H9 (cell line): ENCODE data around the gene SAFB. TPM values are rescaled to one million over a fixed set of nuclear protein-coding genes. Genes with fewer than 3 reads are reported as not detected.

ENCODE experiments used
- DNase-seq: peaks from one replicate; pipeline ENCODE4 v3.0.0-alpha.2; 2017
- H2AFZ ChIP-seq: one replicate; pipeline ENCODE4 v1.6.1; 2013; ENCODE audit warnings: mild to moderate bottlenecking, low read length, control low read depth, moderate library complexity
- H2AK5ac ChIP-seq: 2 replicates; pipeline ENCODE4 v1.6.1; 2013; ENCODE audit warnings: low read length, control low read depth, mixed read lengths; ENCODE audit not compliant: insufficient read length
- H2BK120ac ChIP-seq: one replicate; pipeline ENCODE4 v1.6.1; 2013; ENCODE audit warnings: low read depth, mild to moderate bottlenecking, low read length, control low read depth, inconsistent platforms; ENCODE audit not compliant: poor library complexity, severe bottlenecking
- H2BK12ac ChIP-seq: 2 replicates; pipeline ENCODE4 v1.6.1; 2013; ENCODE audit warnings: low read length, control low read depth, mixed read lengths, low read depth; ENCODE audit not compliant: insufficient read length
- H2BK15ac ChIP-seq: 2 replicates; pipeline ENCODE4 v1.6.1; 2013; ENCODE audit warnings: low read depth, low read length, control low read depth
- H2BK20ac ChIP-seq: one replicate; pipeline ENCODE4 v1.6.1; 2013; ENCODE audit warnings: low read depth, mild to moderate bottlenecking, low read length, control low read depth, inconsistent platforms; ENCODE audit not compliant: poor library complexity, severe bottlenecking
- H2BK5ac ChIP-seq: 2 replicates; pipeline ENCODE4 v1.6.1; 2013; ENCODE audit warnings: low read length, control low read depth, mixed read lengths; ENCODE audit not compliant: insufficient read length
- H3K14ac ChIP-seq: 2 replicates; pipeline ENCODE4 v1.6.1; 2013; ENCODE audit warnings: low read length, control low read depth; ENCODE audit not compliant: insufficient read depth
- H3K18ac ChIP-seq: 2 replicates; pipeline ENCODE4 v1.6.1; 2013; ENCODE audit warnings: low read depth, mild to moderate bottlenecking, mixed read lengths, low read length, control low read depth; ENCODE audit not compliant: insufficient read length
- H3K23ac ChIP-seq: 2 replicates; pipeline ENCODE4 v1.6.1; 2013; ENCODE audit warnings: low read length, control low read depth, mixed read lengths, low read depth; ENCODE audit not compliant: insufficient read length
- H3K23me2 ChIP-seq: 2 replicates; pipeline ENCODE4 v1.6.1; 2013; ENCODE audit warnings: low read depth, mild to moderate bottlenecking, mixed read lengths, low read length, control low read depth; ENCODE audit not compliant: insufficient read length, poor library complexity, severe bottlenecking
- H3K27ac ChIP-seq: 2 replicates; pipeline ENCODE4 v1.5.1; 2013; ENCODE audit warnings: low read length, control low read depth, mixed read lengths, low read depth; ENCODE audit not compliant: insufficient read length
- H3K27me3 ChIP-seq: 2 replicates; pipeline ENCODE4 v1.6.1; 2013; ENCODE audit warnings: low read length, control low read depth, inconsistent platforms; ENCODE audit not compliant: insufficient read depth
- H3K4ac ChIP-seq: 2 replicates; pipeline ENCODE4 v1.6.1; 2013; ENCODE audit warnings: low read depth, mild to moderate bottlenecking, control low read depth, inconsistent platforms, low read length, moderate library complexity
- H3K4me1 ChIP-seq: 2 replicates; pipeline ENCODE4 v1.6.1; 2013; ENCODE audit warnings: low read length, control low read depth, inconsistent platforms; ENCODE audit not compliant: insufficient read depth
- H3K4me2 ChIP-seq: 2 replicates; pipeline ENCODE4 v1.6.1; 2013; ENCODE audit warnings: low read length, control low read depth, mixed read lengths; ENCODE audit not compliant: insufficient read length, insufficient read depth
- H3K56ac ChIP-seq: 2 replicates; pipeline ENCODE4 v1.6.1; 2013; ENCODE audit warnings: low read depth, mild to moderate bottlenecking, mixed read lengths, low read length, control low read depth; ENCODE audit not compliant: insufficient read length
- H3K79me1 ChIP-seq: 2 replicates; pipeline ENCODE4 v1.6.1; 2013; ENCODE audit warnings: low read depth, mild to moderate bottlenecking, moderate library complexity, low read length, control low read depth, inconsistent platforms; ENCODE audit not compliant: insufficient read depth, poor library complexity, severe bottlenecking
- H3K79me2 ChIP-seq: 2 replicates; pipeline ENCODE4 v1.6.1; 2013; ENCODE audit warnings: low read length, control low read depth, inconsistent platforms; ENCODE audit not compliant: insufficient read depth
- H3K9ac ChIP-seq: 2 replicates; pipeline ENCODE4 v1.6.1; 2013; ENCODE audit warnings: low read length, control low read depth, mixed read lengths; ENCODE audit not compliant: insufficient read length; ENCODE audit errors: extremely low read depth
- H3K9me3 ChIP-seq: one replicate; pipeline ENCODE4 v1.6.1; 2013; ENCODE audit warnings: low read depth, low read length, inconsistent platforms; ENCODE audit not compliant: control insufficient read depth
- H3T11ph ChIP-seq: one replicate; pipeline ENCODE4 v1.6.1; 2013; ENCODE audit warnings: mild to moderate bottlenecking, low read length, control low read depth, inconsistent platforms
- H4K20me1 ChIP-seq: one replicate; pipeline ENCODE4 v1.6.1; 2013; ENCODE audit not compliant: control insufficient read depth, insufficient read length, insufficient read depth
- H4K5ac ChIP-seq: 2 replicates; pipeline ENCODE4 v1.6.1; 2013; ENCODE audit warnings: low read depth, mild to moderate bottlenecking, mixed read lengths, low read length, control low read depth; ENCODE audit not compliant: insufficient read length
- H4K8ac ChIP-seq: replicated peaks from 2 replicates; pipeline ENCODE4 v1.6.1; 2013; ENCODE audit warnings: low read length, control low read depth, mixed read lengths, low read depth; ENCODE audit not compliant: insufficient read length
- H4K91ac ChIP-seq: 2 replicates; pipeline ENCODE4 v1.6.1; 2013; ENCODE audit warnings: low read depth, mild to moderate bottlenecking, moderate library complexity, mixed read lengths, low read length, control low read depth; ENCODE audit not compliant: insufficient read length
- H3K27ac Mint-ChIP-seq, 3 experiments: 2 replicates in 2 of 3; 3 replicates in 1 of 3; pipeline ENCODE4 v1.8.0; 2020 to 2021; ENCODE audit warnings: mixed read lengths in 3 of 3, mild to moderate bottlenecking in 1 of 3, moderate library complexity in 1 of 3
- H3K27me3 Mint-ChIP-seq: 2 replicates; pipeline ENCODE4 v1.8.0; 2021; ENCODE audit warnings: low read depth, mild to moderate bottlenecking, moderate library complexity, mixed read lengths
- H3K36me3 Mint-ChIP-seq, 3 experiments: 2 replicates in 2 of 3; 3 replicates in 1 of 3; pipeline ENCODE4 v1.8.0; 2020 to 2021; ENCODE audit warnings: low read depth in 3 of 3, mixed read lengths in 3 of 3; ENCODE audit not compliant: insufficient read depth in 1 of 3
- H3K4me1 Mint-ChIP-seq, 2 experiments: 2 replicates each; pipeline ENCODE4 v1.8.0; 2020; ENCODE audit warnings: mixed read lengths in 2 of 2
- H3K4me3 Mint-ChIP-seq, 2 experiments: 2 replicates in 1 of 2; 3 replicates in 1 of 2; pipeline ENCODE4 v1.8.0; 2020 to 2021; ENCODE audit warnings: mild to moderate bottlenecking in 2 of 2, mixed read lengths in 2 of 2, moderate library complexity in 1 of 2
- H3K9me3 Mint-ChIP-seq, 2 experiments: 2 replicates in 1 of 2; 3 replicates in 1 of 2; pipeline ENCODE4 v1.8.0; 2020; ENCODE audit warnings: mild to moderate bottlenecking in 2 of 2, mixed read lengths in 2 of 2, moderate library complexity in 1 of 2
- CTCF ChIP-seq: fragments of 200-600 bp; sonication (generic); conservative IDR thresholded peaks from 3 replicates; pipeline ENCODE4 v1.8.0; 2021; ENCODE audit warnings: antibody characterized with exemption, mild to moderate bottlenecking
- WGBS: extraction: QIAGEN DNeasy Blood & Tissue Kit; methylation state at CpG from one replicate; pipeline ENCODE4 v1.1.7; 2013; ENCODE audit warnings: missing lambda C conversion rate, low lambda C conversion rate, mixed read lengths; ENCODE audit not compliant: insufficient read length; ENCODE audit errors: extremely low coverage; 5-methylcytosine and 5-hydroxymethylcytosine counted together
- total RNA-seq: library from RNA; stranded (reverse); gene quantifications from 2 replicates; pipeline ENCODE4 v1.2.1, GENCODE V29; 2021

SAFB gene
- total RNA-seq, 1 experiment from 2014 or later: 110 TPM

- Histone ChIP-seq H3K4ac (no peak overlapping the region), H2AK5ac (no peak overlapping the region), H2BK20ac (no peak overlapping the region), H2AFZ (no peak overlapping the region), H3K18ac (no peak overlapping the region), H3K14ac (no peak overlapping the region), H2BK5ac (no peak overlapping the region), H3K56ac (no peak overlapping the region), H3K9ac (no peak overlapping the region), H2BK12ac (no peak overlapping the region), H3K79me2 (peaks cover 32% of the 10 kb centered on the region; the same call in 1 of the 2 replicates), H2BK120ac (no peak overlapping the region), H3K9me3 (no peaks in the 10 kb centered on the region), H3K23me2 (no peaks in the 10 kb centered on the region), H3K27ac (no peak overlapping the region), H4K5ac (no peak overlapping the region), H4K8ac (no peak overlapping the region), H4K91ac (no peak overlapping the region), H3T11ph (no peak overlapping the region), H2BK15ac (no peak overlapping the region), H4K20me1 (no peaks in the 10 kb centered on the region), H3K4me1 (no peaks in the 10 kb centered on the region), H3K79me1 (peaks cover 14% of the 10 kb centered on the region), H3K27me3 (no peaks in the 10 kb centered on the region), H3K23ac (no peak overlapping the region), H3K4me2 (no peak overlapping the region)
- Mint-ChIP-seq H3K36me3 (peaks cover 13 to 34% (median 32%) of the 10 kb centered on the region in 3 experiments; a peak in 6 of 7 replicates), H3K4me1 (peaks cover 0 to 2% of the 10 kb centered on the region in 2 experiments; a peak in 3 of 4 replicates), H3K27me3 (no peaks in the 10 kb centered on the region), H3K9me3 (no peaks in the 10 kb centered on the region), H3K27ac (0 out of 7 replicates have a peak overlapping the region, but pooled peaks of 1 of the 3 experiments have one; percentile 36), H3K4me3 (no peak overlapping the region)
- no peak for DNase-seq
- no peak for TF ChIP-seq CTCF
- WGBS: no CpG with 5 or more reads among the region's 1 CpG
These were observed 15.1 kb downstream of the SAFB start for GRCh38 chr19:5637971-5638370.
